NCI-H146 treated with DMSO at 0.1 percent for 48 hours (cell line): ENCODE measurements around the gene DMBX1.

Experiments
- DNase-seq: peaks from one replicate; lab custom pipeline; 2025; ENCODE audit not compliant: unreplicated experiment; lab: John Stamatoyannopoulos, UW

Gene DMBX1

DNA sequence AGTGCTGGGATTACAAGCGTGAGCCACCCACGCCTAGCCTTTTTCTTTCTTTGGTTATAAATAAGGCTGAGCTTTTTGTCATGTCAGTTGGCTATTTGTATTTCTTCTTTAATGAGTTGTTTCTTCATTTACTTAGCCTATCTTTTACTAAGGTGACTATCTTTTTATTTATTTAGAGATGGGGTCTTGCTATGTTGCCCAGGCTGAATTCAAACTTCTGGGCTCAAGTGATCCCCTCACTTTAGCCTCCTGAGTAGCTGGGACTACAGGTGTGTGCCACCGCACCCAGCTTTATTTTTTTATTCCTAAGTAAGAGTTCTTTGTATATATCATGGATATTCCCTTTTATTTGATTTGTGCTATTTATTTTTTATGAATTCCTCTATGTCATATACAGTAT, 11.9 kb downstream of the DMBX1 start:
- DNase-seq: no peak

DNA sequence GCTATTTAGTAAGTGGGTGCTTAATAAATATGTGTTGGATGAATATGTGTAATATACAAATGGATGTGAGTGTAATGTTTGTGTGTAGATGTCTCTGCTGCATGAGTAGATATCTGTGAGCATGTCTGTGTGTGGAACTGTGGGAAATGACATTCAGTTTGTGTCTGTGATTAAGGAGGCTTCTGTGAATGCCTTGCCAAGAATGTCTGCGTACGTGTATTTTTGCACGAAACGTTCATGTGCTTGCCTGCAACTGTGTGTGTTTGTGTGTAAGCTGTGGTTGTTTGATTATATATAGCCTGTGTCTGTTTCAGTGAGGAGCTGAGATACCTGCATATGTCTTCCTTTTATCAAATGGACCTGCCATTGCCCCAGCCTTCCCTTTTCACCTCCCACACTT, 13.8 kb downstream of the DMBX1 start:
- DNase-seq: no peak

DNA sequence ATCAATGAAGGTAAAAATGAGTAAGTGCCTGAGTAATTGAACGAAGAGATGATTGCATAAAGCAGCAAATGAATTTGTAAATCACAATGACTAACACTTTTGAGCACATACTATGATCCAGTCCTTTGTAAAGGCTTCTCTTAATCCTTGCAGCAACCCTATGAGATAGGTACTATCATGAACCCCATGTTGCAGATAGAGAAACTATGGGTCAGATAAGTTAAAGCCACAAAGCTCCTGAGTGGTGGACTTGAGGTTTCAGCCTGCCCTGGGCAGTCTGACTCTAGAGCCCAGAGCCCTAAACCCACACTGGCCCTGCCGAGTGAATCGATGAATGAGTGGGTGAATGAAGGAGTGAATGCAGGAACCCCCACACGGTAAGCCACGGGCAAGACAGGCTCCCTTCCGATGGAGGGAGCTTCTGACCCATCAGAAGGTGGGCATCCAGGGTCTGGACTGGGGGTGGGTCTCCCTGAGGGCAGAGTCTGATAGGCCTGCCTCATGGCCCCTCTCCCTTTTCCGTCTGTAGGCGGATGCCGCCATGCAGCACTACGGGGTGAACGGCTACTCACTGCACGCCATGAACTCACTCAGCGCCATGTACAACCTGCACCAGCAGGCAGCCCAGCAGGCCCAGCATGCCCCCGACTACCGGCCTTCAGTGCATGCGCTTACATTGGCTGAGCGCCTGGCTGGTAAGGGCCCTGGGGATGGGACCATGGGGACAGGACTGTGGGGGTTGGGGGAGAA, 17.0 kb downstream of the DMBX1 start:
- no peak for DNase-seq

- DNase-seq: no peak
Observed at GRCh38 chr1:46508757-46509156, 19.1 kb downstream of the DMBX1 start.

GRCh38 chr1:46510341-46510997, 20.8 kb downstream of the DMBX1 start:
- no peak for DNase-seq

GRCh38 chr1:46510998-46511365, 21.3 kb downstream of the DMBX1 start:
- DNase-seq: no peak

- DNase-seq: no peak
Observed at GRCh38 chr1:46512135-46512791, 22.6 kb downstream of the DMBX1 start.

- no peak for DNase-seq
Observed at GRCh38 chr1:46512792-46513190, 23.2 kb downstream of the DMBX1 start.

- DNase-seq: no peak
Observed at GRCh38 chr1:46513536-46513935, 23.9 kb downstream of the DMBX1 start.

DNA sequence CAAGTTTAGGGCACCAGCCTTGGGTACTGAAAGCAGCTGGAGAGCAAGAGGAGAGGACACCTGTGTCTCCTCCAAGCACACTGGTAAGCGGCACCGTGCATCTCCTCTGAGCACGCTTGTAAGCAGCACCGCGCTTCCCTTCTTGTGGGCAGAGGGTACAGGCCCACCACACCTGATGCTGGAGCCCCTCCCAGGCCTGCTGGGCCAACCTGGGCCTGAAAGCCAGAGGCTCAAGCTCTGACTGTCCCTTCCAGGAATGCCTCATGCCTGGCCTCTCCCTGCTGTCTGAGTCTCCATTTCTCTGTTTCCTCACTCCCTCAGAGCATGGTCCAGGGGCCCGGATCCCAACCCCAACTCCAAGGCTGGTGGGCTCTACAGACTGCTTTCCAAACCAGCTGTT, 25.9 kb downstream of the DMBX1 start:
- no peak for DNase-seq

GRCh38 chr1:46516200-46516950, 26.7 kb downstream of the DMBX1 start:
- DNase-seq: no peak

- peak; percentile 62 for DNase-seq
Observed at GRCh38 chr1:46517010-46517600, 27.5 kb downstream of the DMBX1 start.

DNA sequence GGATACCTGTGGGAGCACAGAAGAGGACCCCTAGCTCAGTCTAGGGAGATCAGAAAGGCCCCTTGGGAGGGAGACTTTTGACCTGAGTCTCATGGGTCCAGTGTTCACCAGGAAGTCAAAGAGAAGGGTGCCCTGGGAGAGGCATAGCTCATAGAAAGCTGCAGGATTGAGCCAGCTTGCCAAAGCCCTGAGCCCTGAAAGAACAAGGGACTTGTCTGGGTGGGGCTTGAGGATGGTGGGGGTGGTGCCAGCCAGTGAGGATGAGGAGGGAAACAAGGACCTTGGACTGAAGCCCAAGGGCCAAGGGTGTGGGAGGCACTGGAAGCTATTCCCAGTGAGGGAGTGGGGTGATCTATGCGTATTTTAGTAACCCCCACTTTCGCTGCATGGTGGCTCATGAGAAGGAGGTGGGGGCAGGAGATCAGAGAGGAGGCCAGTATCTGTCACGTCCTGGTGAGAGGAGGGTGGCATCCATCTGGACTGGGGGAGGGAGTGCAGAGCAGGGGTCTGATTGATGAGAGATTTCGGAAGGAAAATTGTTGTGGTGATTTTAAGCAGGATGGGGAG, 28.4 kb downstream of the DMBX1 start:
- no peak for DNase-seq

DNA sequence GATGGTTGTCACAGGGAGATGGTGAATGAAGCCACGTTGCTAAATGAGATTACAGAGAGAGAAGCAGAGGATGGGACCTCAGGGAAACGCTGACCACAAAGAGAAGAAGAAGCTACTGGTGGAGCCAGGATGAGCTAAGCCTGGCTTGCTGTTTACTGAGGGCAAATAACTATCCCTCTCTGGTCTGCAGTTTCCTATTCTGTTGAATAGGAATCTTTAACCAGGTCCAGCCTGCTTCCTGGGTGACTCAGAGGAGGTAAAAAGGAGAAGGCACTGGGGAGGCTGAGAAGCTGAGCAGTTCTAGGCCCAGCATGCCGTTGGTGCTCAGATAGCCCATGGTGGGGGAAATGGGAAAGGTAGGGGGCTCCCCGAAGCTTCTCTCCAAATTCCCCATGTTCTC, 29.6 kb downstream of the DMBX1 start:
- DNase-seq: no peak

GRCh38 chr1:46520063-46520911, 30.7 kb downstream of the DMBX1 start:
- DNase-seq: no peak

- DNase-seq: no peak
Observed at GRCh38 chr1:46521414-46521813, 31.8 kb downstream of the DMBX1 start.

DNA sequence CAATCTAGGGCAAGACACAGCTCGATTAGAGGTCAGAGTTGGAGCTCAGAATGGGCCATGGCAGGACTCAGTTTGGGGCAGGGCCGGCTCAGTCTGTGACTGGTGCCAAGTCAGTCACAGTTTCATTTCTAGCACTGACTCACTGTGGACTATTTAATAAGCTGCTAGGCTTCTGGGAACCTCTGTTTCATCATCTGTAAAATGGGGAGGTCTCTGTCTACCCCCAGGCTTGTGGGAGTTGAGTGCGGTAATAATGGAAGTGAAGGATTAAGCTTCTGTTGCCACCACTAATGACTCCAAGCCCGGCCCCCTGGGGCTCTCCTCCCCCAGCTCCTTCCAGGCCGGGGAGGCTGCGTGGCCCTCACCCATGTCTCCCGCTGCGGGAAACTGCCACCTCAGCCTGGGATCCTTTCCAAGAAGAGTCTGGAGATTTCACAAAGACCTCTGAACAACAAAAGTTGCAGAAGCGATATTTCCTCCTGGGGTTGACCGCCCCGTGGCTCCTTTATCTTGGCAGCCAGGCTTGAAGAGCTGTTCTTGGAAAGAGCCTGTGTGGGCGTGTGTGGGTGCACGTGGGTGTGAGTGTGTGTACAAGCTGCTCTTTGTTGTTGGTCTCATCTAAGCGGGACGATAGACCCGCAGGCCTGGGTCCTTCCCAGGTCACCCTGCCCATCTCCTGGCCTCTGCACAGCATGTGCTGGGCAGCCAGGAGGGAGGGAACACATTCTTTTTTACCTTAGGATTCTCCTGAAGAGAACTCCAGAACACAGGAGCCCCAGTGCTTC, 32.7 kb downstream of the DMBX1 start:
- no peak for DNase-seq

DNA sequence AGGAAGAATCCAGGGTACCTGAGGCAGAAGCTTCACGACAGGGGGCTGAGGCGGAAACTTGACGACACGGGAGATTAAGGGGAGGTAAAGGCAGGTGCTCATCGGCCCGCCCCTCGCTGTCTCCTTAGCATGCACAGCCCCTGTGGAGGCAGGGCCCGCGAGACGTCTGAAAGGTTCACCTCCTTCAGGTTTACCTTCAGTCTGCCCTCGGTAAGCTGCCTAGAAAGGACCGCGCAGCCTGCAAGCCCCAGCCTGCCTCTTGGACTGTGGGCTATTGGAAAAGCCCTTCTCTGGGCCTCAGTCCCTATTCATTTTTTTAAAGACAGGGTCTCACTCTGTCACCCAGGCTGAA, 33.3 kb downstream of the DMBX1 start:
- no peak for DNase-seq
